K562 (cell line): Measurements from ENCODE around the gene UMODL1. TPM values are rescaled to one million over a fixed set of nuclear protein-coding genes. Genes with fewer than 3 reads are reported as not detected.

Source experiments
- ATAC-seq: fragments of 200-7000 bp; cut with Tn5 transposase; 3 replicates; pipeline ENCODE4 v1.9.1; 2020; ENCODE audit warnings: moderate library complexity
- BruUV-seq: library from RNA; stranded (reverse); fragments of 400-500 nt; replicated peaks from 2 replicates; lab custom pipeline; 2021; lab: Mats Ljungman, UMichigan
- CTCF ChIA-PET: fragments of 300-600 bp; formaldehyde crosslinking; extraction: SDS; loops from one replicate; lab custom pipeline; 2021; ENCODE audit warnings: low intra/inter-chr PET ratio; lab: Yijun Ruan, JAX
- POLR2A ChIA-PET: fragments of 300-600, 350-650 bp; sonication (Branson Sonifier 250); formaldehyde crosslinking; extraction: SDS; loops from one replicate; lab custom pipeline; 2021; ENCODE audit warnings: antibody characterized with exemption, inconsistent platforms; lab: Yijun Ruan, JAX
- DNase-seq, 4 experiments: peaks; one replicate each; pipeline versions ENCODE4 v3.0.0 to v3.0.0-alpha.2; 2011 to 2018; ENCODE audit warnings: low spot score in 3 of 4, mixed read lengths in 3 of 4; ENCODE audit errors: extremely low read depth in 1 of 4
- FAIRE-seq: peaks from 2 replicates; lab custom pipeline; 2011; peaks lifted over from hg19 to GRCh38; lab: Jason Lieb, UNC
- H2AFZ ChIP-seq: 2 replicates; pipeline ENCODE4 v1.6.0; 2011; ENCODE audit warnings: low read depth, low read length, control low read depth, inconsistent platforms
- H3K27ac ChIP-seq: fragments of 200-600 bp; 3 replicates; pipeline ENCODE4 v1.8.0; 2011; ENCODE audit warnings: low read depth, mild to moderate bottlenecking, control low read depth, inconsistent platforms, low read length, moderate library complexity, mixed read lengths; ENCODE audit errors: extremely low read depth
- H3K27me3 ChIP-seq, 2 experiments: fragments of 300-600 bp in 1 of 2; 2 replicates in 1 of 2; 3 replicates in 1 of 2; pipeline versions ENCODE4 v1.6.0 to v1.8.0; 2011; ENCODE audit warnings: inconsistent platforms in 2 of 2, low read length in 2 of 2, mild to moderate bottlenecking in 1 of 2, mixed read lengths in 1 of 2, moderate library complexity in 1 of 2; ENCODE audit not compliant: control insufficient read depth in 2 of 2, insufficient read depth in 2 of 2
- H3K36me3 ChIP-seq: fragments of 300-600 bp; 3 replicates; pipeline ENCODE4 v1.8.0; 2011; ENCODE audit warnings: mild to moderate bottlenecking, low read length, inconsistent platforms; ENCODE audit not compliant: control insufficient read depth, insufficient read depth
- H3K4me1 ChIP-seq, 2 experiments: fragments of 200-600 bp in 1 of 2; replicated peaks in 1 of 2; 2 replicates in 1 of 2; 3 replicates in 1 of 2; pipeline versions ENCODE4 v1.5.1 to v1.8.0; 2011; ENCODE audit warnings: inconsistent platforms in 2 of 2, low read length in 2 of 2, mild to moderate bottlenecking in 1 of 2, mixed read lengths in 1 of 2, moderate library complexity in 1 of 2; ENCODE audit not compliant: control insufficient read depth in 2 of 2, insufficient read depth in 2 of 2
- H3K4me2 ChIP-seq: 2 replicates; pipeline ENCODE4 v1.6.1; 2011; ENCODE audit warnings: low read length, control low read depth, inconsistent platforms, mixed read lengths; ENCODE audit not compliant: insufficient read depth
- H3K4me3 ChIP-seq: fragments of 200-600 bp; sonication (generic), shearing (Covaris generic); 2 replicates; pipeline ENCODE4 v1.5.1; 2016; ENCODE audit warnings: control low read depth, inconsistent platforms
- H3K79me2 ChIP-seq: fragments of 200-600 bp; 3 replicates; pipeline ENCODE4 v1.8.0; 2011; ENCODE audit warnings: low read length, inconsistent platforms; ENCODE audit not compliant: control insufficient read depth, insufficient read depth
- H3K9ac ChIP-seq, 2 experiments: 2 replicates each; pipeline versions ENCODE4 v1.6.0 to v1.6.1; 2011; ENCODE audit warnings: low read depth in 2 of 2, low read length in 2 of 2, control low read depth in 1 of 2, inconsistent platforms in 1 of 2, mild to moderate bottlenecking in 1 of 2, mixed read lengths in 1 of 2; ENCODE audit not compliant: insufficient read depth in 1 of 2
- H3K9me1 ChIP-seq: one replicate; pipeline ENCODE4 v1.6.0; 2011; ENCODE audit warnings: inconsistent platforms, mild to moderate bottlenecking, low read length, moderate library complexity; ENCODE audit not compliant: control insufficient read depth, insufficient read depth
- H3K9me3 ChIP-seq: replicated peaks from 2 replicates; pipeline ENCODE4 v1.5.1; 2011; ENCODE audit warnings: low read depth, low read length, inconsistent platforms; ENCODE audit not compliant: control insufficient read depth, insufficient read depth
- H4K20me1 ChIP-seq: replicated peaks from 2 replicates; pipeline ENCODE4 v1.6.1; 2011; ENCODE audit warnings: low read length, inconsistent platforms, mixed read lengths; ENCODE audit not compliant: control insufficient read depth, insufficient read depth
- ADNP ChIP-seq: fragments of 200-800 bp; sonication (Bioruptor generic); IDR thresholded peaks from 2 replicates; pipeline ENCODE4 v1.6.1; 2016; ENCODE audit warnings: missing genetic modification characterization, missing compliant biosample characterization
- CC2D1A ChIP-seq: fragments of 450-650 bp; IDR thresholded peaks from 2 replicates; pipeline ENCODE4 v1.6.1; 2017; ENCODE audit warnings: mild to moderate bottlenecking
- MAFK ChIP-seq: IDR thresholded peaks from 2 replicates; pipeline ENCODE4 v1.6.1; 2011; ENCODE audit warnings: low read length, improper control_type of control experiment
- MBD2 ChIP-seq: sonication (generic); IDR thresholded peaks from 2 replicates; pipeline ENCODE4 v1.6.1; 2016; ENCODE audit warnings: low read depth, borderline replicate concordance
- MGA ChIP-seq: fragments of 450-650 bp; IDR thresholded peaks from 2 replicates; pipeline ENCODE4 v1.6.1; 2016; ENCODE audit warnings: mild to moderate bottlenecking, moderate library complexity
- MIER1 ChIP-seq: fragments of 450-650 bp; IDR thresholded peaks from 2 replicates; pipeline ENCODE4 v1.6.1; 2016; ENCODE audit warnings: antibody characterized with exemption, mild to moderate bottlenecking, low read depth
- PHTF2 ChIP-seq: fragments of 250-450 bp; sonication (Bioruptor Pico); IDR thresholded peaks from 2 replicates; pipeline ENCODE4 v1.5.0; 2021; ENCODE audit warnings: mild to moderate bottlenecking
- RBM25 ChIP-seq: fragments of 200-400 bp; formaldehyde crosslinking; IDR thresholded peaks from 2 replicates; pipeline ENCODE4 v1.6.1; 2018; ENCODE audit warnings: low read length, low read depth, moderate library complexity; ENCODE audit not compliant: severe bottlenecking
- TAL1 ChIP-seq: fragments of 450-650 bp; IDR thresholded peaks from 2 replicates; pipeline ENCODE4 v1.6.1; 2016; ENCODE audit warnings: mild to moderate bottlenecking
- ZBTB43 ChIP-seq: sonication (generic); formaldehyde crosslinking; IDR thresholded peaks from 2 replicates; pipeline ENCODE4 v1.8.0; 2023; ENCODE audit warnings: mild to moderate bottlenecking, missing genetic modification reagents
- ZEB2 ChIP-seq: fragments of 450-650 bp; IDR thresholded peaks from 2 replicates; pipeline ENCODE4 v1.6.1; 2016
- ZNF695 ChIP-seq: fragments of 450-650 bp; formaldehyde crosslinking; IDR thresholded peaks from 2 replicates; pipeline ENCODE4 v1.4.0; 2020; ENCODE audit warnings: mild to moderate bottlenecking, moderate library complexity
- ZNF780A ChIP-seq: fragments of 250-450 bp; sonication (Bioruptor Pico); IDR thresholded peaks from 2 replicates; pipeline ENCODE4 v1.5.0; 2021; ENCODE audit warnings: mild to moderate bottlenecking
- WGBS: fragments of 100-300 bp; shearing (Covaris generic); methylation state at CpG from one replicate; pipeline ENCODE4 v1.1.6; 2016; ENCODE audit warnings: low coverage, mixed read lengths; ENCODE audit not compliant: insufficient coverage; ENCODE audit errors: missing lambda C conversion rate; 5-methylcytosine and 5-hydroxymethylcytosine counted together
- in situ Hi-C: fragments of 300-500 bp; cut with MboI; formaldehyde crosslinking; loops from 4 replicates; pipeline ENCODE4 v1.15.0; 2018; ENCODE audit warnings: inconsistent platforms, mixed read lengths
- intact Hi-C: fragments of 100-400 bp; cut with micrococcal nuclease; formaldehyde crosslinking; loops from 2 replicates; pipeline ENCODE4 v1.14.2; 2022
- polyA plus RNA-seq, 8 experiments: library from polyadenylated mRNA; depleted of rRNA in 4 of 8; stranded (reverse) in 5 of 8; unstranded in 3 of 8; fragments of >200 nt; fragmentation: Nextera tagmentation in 2 of 8; fragmentation: Illumina TruSeq in 1 of 8; extraction: Ambion mirVana in 2 of 8; extraction: Trizol in 1 of 8; gene quantifications; 2 replicates each; pipeline versions ENCODE4 v1.2.1 to v1.2.3, GENCODE V29; 2011 to 2014; ENCODE audit warnings: inconsistent platforms in 1 of 8, missing spikeins in 1 of 8
- total RNA-seq, 7 experiments: library from RNA; depleted of rRNA in 6 of 7; stranded (reverse); fragments of >200 nt in 6 of 7; fragmentation: Illumina TruSeq in 2 of 7; extraction: Trizol in 2 of 7; gene quantifications; 2 replicates each; pipeline versions ENCODE4 v1.2.1 to v1.2.3, GENCODE V29; 2011 to 2021; ENCODE audit warnings: low replicate concordance in 1 of 7

UMODL1 gene
- total and polyA plus RNA-seq, 9 of the 15 experiments (the other 6 are each of a cell fraction or from before 2014, with no cell fraction given), result not detected

- DNase-seq, result no peak
- Histone ChIP-seq H3K9me3 (no peaks in the 10 kb centered on the region), H3K79me2 (no peaks in the 10 kb centered on the region), H3K4me1 (peaks cover 0 to 14% of the 10 kb centered on the region in 2 experiments; a peak in 2 of 5 replicates), H3K27me3 (peaks cover 54 to 84% of the 10 kb centered on the region in 2 experiments), H3K4me2 (no peak overlapping the region), H3K9ac (no peak overlapping the region), H4K20me1 (peaks cover 30% of the 10 kb centered on the region), H3K4me3 (no peak overlapping the region), H3K9me1 (peaks cover 4% of the 10 kb centered on the region), H3K36me3 (no peaks in the 10 kb centered on the region), H3K27ac (no peak overlapping the region), H2AFZ (no peak overlapping the region)
- BruUV-seq, result no TSS peak
- ChIA-PET POLR2A (no interaction called here), CTCF (no interaction called here)
- no peak for ATAC-seq
- WGBS, result 1% methylated on average over 8 of the region's 8 CpGs
- in situ Hi-C loops, result loop anchor here (10.0 kb wide), 2 partner anchors 287 to 497 kb away; no protein-coding TSS in a partner anchor
- no peak for FAIRE-seq
- intact Hi-C loops, result no loop called here
- TF ChIP-seq TAL1 (no peak), ZNF695 (no peak), ADNP (tag) (no peak), ZEB2 (no peak), MGA (no peak), ZNF780A (no peak), CC2D1A (no peak), MAFK (no peak), ZBTB43 (CRISPR knock-in tag) (no peak), PHTF2 (no peak), MIER1 (no peak), RBM25 (no peak), MBD2 (no peak)
Measured at GRCh38 chr21:42111470-42111743, 40.3 kb downstream of the UMODL1 start.
